Measurements from ENCODE around the gene CCN2.

CCN2 gene

GRCh38 chr6:131963063-131963462 is 11.9 kb upstream of the CCN2 start:
- no peak for DNase-seq

- DNase-seq: no peak
Measured at GRCh38 chr6:131960371-131961133, 9.4 kb upstream of the CCN2 start.

GRCh38 chr6:131958542-131959470 is 7.6 kb upstream of the CCN2 start:
- no peak for DNase-seq

- no peak for DNase-seq
Measured at GRCh38 chr6:131958095-131958494, 6.9 kb upstream of the CCN2 start.

GRCh38 chr6:131955876-131956275 is 4.7 kb upstream of the CCN2 start:
- DNase-seq: no peak

- DNase-seq: no peak
Measured at GRCh38 chr6:131955192-131955591, 4.0 kb upstream of the CCN2 start.

- DNase-seq: no peak
Measured at GRCh38 chr6:131954775-131955107, 3.6 kb upstream of the CCN2 start.

GRCh38 chr6:131954059-131954774 is 3.0 kb upstream of the CCN2 start:
- no peak for DNase-seq

- no peak for DNase-seq
Measured at GRCh38 chr6:131952886-131953509, 1.8 kb upstream of the CCN2 start.

GRCh38 chr6:131951576-131952230 is 531 bp upstream of the CCN2 start:
- no peak for DNase-seq

- DNase-seq: no peak
Measured at GRCh38 chr6:131949909-131950766, 1.0 kb downstream of the CCN2 start.

GRCh38 chr6:131949620-131949908 is 1.6 kb downstream of the CCN2 start:
- no peak for DNase-seq

- no peak for DNase-seq
Measured at GRCh38 chr6:131948692-131949619, 2.2 kb downstream of the CCN2 start.

- DNase-seq: no peak
Measured at GRCh38 chr6:131947986-131948661, 3.0 kb downstream of the CCN2 start.

- no peak for DNase-seq
Measured at GRCh38 chr6:131946992-131947955, 3.9 kb downstream of the CCN2 start.

- DNase-seq: no peak
Measured at GRCh38 chr6:131946404-131946991, 4.7 kb downstream of the CCN2 start.

- no peak for DNase-seq
Measured at GRCh38 chr6:131945971-131946370, 5.2 kb downstream of the CCN2 start.
